Endothelial cell of umbilical vein (primary cell): ENCODE results near the gene FOXO4. TPM values are rescaled to one million over a fixed set of nuclear protein-coding genes. Genes with fewer than 3 reads are reported as not detected.

ENCODE experiments used
- BruUV-seq: library from RNA; stranded (reverse); fragments of 400-500 nt; replicated peaks from 2 replicates; lab custom pipeline; 2021; lab: Mats Ljungman, UMichigan
- CTCF ChIA-PET: fragments of 300-600, 350-600 bp; sonication (Branson Sonifier 250); formaldehyde crosslinking; loops from one replicate; lab custom pipeline; 2021; ENCODE audit warnings: antibody characterized with exemption, inconsistent platforms; lab: Charles Lee
- POLR2A ChIA-PET: fragments of 300-600, 350-600 bp; sonication (Branson Sonifier 250); formaldehyde crosslinking; loops from one replicate; lab custom pipeline; 2021; ENCODE audit warnings: antibody characterized with exemption, inconsistent platforms; lab: Charles Lee
- DNase-seq: peaks from one replicate; pipeline ENCODE4 v3.0.0-alpha.2; 2011; ENCODE audit warnings: low read depth, low spot score
- FAIRE-seq: peaks from 2 replicates; lab custom pipeline; 2011; peaks lifted over from hg19 to GRCh38; lab: Jason Lieb, UNC
- H2AFZ ChIP-seq: 2 replicates; pipeline ENCODE4 v1.6.0; 2012; ENCODE audit warnings: low read depth, low read length, control low read depth, inconsistent platforms
- H3K27ac ChIP-seq: 2 replicates; pipeline ENCODE4 v1.5.1; 2011; ENCODE audit warnings: low read depth, mild to moderate bottlenecking, control low read depth, low read length, moderate library complexity; ENCODE audit not compliant: insufficient read depth
- H3K27me3 ChIP-seq, 2 experiments: 2 replicates each; pipeline versions ENCODE4 v1.6.0 to v1.6.1; 2011; ENCODE audit warnings: low read length in 2 of 2, mixed read lengths in 1 of 2; ENCODE audit not compliant: control insufficient read depth in 2 of 2, insufficient read depth in 2 of 2
- H3K36me3 ChIP-seq, 2 experiments: 2 replicates in 1 of 2; 3 replicates in 1 of 2; pipeline ENCODE4 v1.5.1; 2011; ENCODE audit warnings: low read length in 2 of 2, mild to moderate bottlenecking in 1 of 2, moderate library complexity in 1 of 2; ENCODE audit not compliant: control insufficient read depth in 2 of 2, insufficient read depth in 2 of 2; ENCODE audit errors: extremely low read depth in 1 of 2
- H3K4me1 ChIP-seq: 3 replicates; pipeline ENCODE4 v1.5.1; 2011; ENCODE audit warnings: mild to moderate bottlenecking, low read length; ENCODE audit not compliant: control insufficient read depth, insufficient read depth; ENCODE audit errors: extremely low read depth
- H3K4me2 ChIP-seq: 2 replicates; pipeline ENCODE4 v1.6.1; 2011; ENCODE audit warnings: low read length, control low read depth, mixed read lengths; ENCODE audit not compliant: insufficient read depth
- H3K4me3 ChIP-seq, 3 experiments: fragments of 200-600 bp in 1 of 3; sonication (generic), shearing (Covaris generic) in 1 of 3; replicated peaks in 1 of 3; 2 replicates each; pipeline ENCODE4 v1.5.1; 2011 to 2016; ENCODE audit warnings: control low read depth in 3 of 3, low read length in 3 of 3, mild to moderate bottlenecking in 2 of 3, inconsistent platforms in 1 of 3, low read depth in 1 of 3, moderate library complexity in 1 of 3; ENCODE audit not compliant: insufficient read depth in 1 of 3
- H3K79me2 ChIP-seq: 2 replicates; pipeline ENCODE4 v1.6.0; 2012; ENCODE audit warnings: low read length, inconsistent platforms; ENCODE audit not compliant: control insufficient read depth, insufficient read depth
- H3K9ac ChIP-seq: replicated peaks from 2 replicates; pipeline ENCODE3; 2011; ENCODE audit warnings: low read length, control low read depth; ENCODE audit not compliant: insufficient read depth; ENCODE audit errors: extremely low read depth
- H3K9me1 ChIP-seq: replicated peaks from 3 replicates; pipeline ENCODE4 v1.6.0; 2011; ENCODE audit warnings: mild to moderate bottlenecking, low read length; ENCODE audit not compliant: control insufficient read depth, insufficient read depth; ENCODE audit errors: extremely low read depth
- H3K9me3 ChIP-seq: replicated peaks from 2 replicates; pipeline ENCODE4 v1.5.1; 2012; ENCODE audit warnings: low read length, inconsistent platforms; ENCODE audit not compliant: control insufficient read depth, insufficient read depth
- H4K20me1 ChIP-seq: replicated peaks from 2 replicates; pipeline ENCODE3; 2011; ENCODE audit warnings: mild to moderate bottlenecking, low read length; ENCODE audit not compliant: control insufficient read depth, insufficient read depth; ENCODE audit errors: extremely low read depth
- EZH2 ChIP-seq: IDR thresholded peaks from 2 replicates; pipeline ENCODE4 v1.6.1; 2012; ENCODE audit warnings: borderline replicate concordance, low read depth, mild to moderate bottlenecking, moderate library complexity, low read length, inconsistent platforms; ENCODE audit not compliant: severe bottlenecking
- FOS ChIP-seq: IDR thresholded peaks from 2 replicates; pipeline ENCODE4 v1.6.1; 2011; ENCODE audit warnings: mild to moderate bottlenecking, low read length, moderate library complexity, borderline replicate concordance; ENCODE audit not compliant: insufficient read depth
- GATA2 ChIP-seq: IDR thresholded peaks from 2 replicates; pipeline ENCODE4 v1.7.0; 2011; ENCODE audit warnings: low read depth, mild to moderate bottlenecking, moderate library complexity, mixed read lengths, low read length; ENCODE audit not compliant: insufficient read length, insufficient read depth
- JUN ChIP-seq: IDR thresholded peaks from 2 replicates; pipeline ENCODE4 v1.6.1; 2011; ENCODE audit warnings: borderline replicate concordance, low read depth; ENCODE audit not compliant: insufficient read length, insufficient read depth
- MYC ChIP-seq: IDR thresholded peaks from one replicate; pipeline ENCODE4 v1.6.1; 2011; ENCODE audit warnings: mild to moderate bottlenecking, low read depth, low read length
- POLR2A ChIP-seq: IDR thresholded peaks from 2 replicates; pipeline ENCODE4 v1.6.1; 2012; ENCODE audit warnings: low read depth, mild to moderate bottlenecking, control low read depth, low read length
- POLR2AphosphoS5 ChIP-seq: IDR thresholded peaks from 2 replicates; pipeline ENCODE4 v1.6.1; 2012; ENCODE audit warnings: low read depth, mild to moderate bottlenecking, control low read depth, low read length, moderate library complexity; ENCODE audit not compliant: insufficient read depth
- dilution Hi-C: fragments of 300-500 bp; cut with MboI; formaldehyde crosslinking; loops from one replicate; pipeline ENCODE4 v1.15.0; 2019; ENCODE audit warnings: low sequenced_read_pairs; ENCODE audit not compliant: extremely low pct_ligation_motif_present
- intact Hi-C: fragments of 100-400 bp; cut with micrococcal nuclease; formaldehyde crosslinking; loops from one replicate; pipeline ENCODE4 v1.10.0; 2022
- polyA plus RNA-seq, 4 experiments: library from polyadenylated mRNA; depleted of rRNA in 3 of 4; stranded (reverse) in 3 of 4; unstranded in 1 of 4; fragments of >200 nt; gene quantifications; 2 replicates each; pipeline versions ENCODE4 v1.2.1 to v1.2.3, GENCODE V29; 2011 to 2012; ENCODE audit warnings: missing spikeins in 1 of 4
- total RNA-seq: library from RNA; stranded (reverse); gene quantifications from 2 replicates; pipeline ENCODE4 v1.2.3, GENCODE V29; 2021
- TF ChIP-seq, protein P1 (sequence below): IDR thresholded peaks from 2 replicates; pipeline ENCODE4 v1.6.1; 2011; ENCODE audit not compliant: insufficient read depth, insufficient read length
- TF ChIP-seq, protein P2 (sequence below), 2 donors: IDR thresholded peaks; 1 replicate in 1 of 2; 2 replicates in 1 of 2; pipeline ENCODE4 v1.5.1; 2011; ENCODE audit warnings: low read length in 2 of 2, mild to moderate bottlenecking in 2 of 2, moderate library complexity in 2 of 2, control low read depth in 1 of 2, inconsistent platforms in 1 of 2, low read depth in 1 of 2; ENCODE audit not compliant: insufficient read depth in 1 of 2; ENCODE audit errors: extremely low read depth in 1 of 2

The FOXO4 gene
- total and polyA plus RNA-seq, 2 donors (not counting 3 experiments of a cell fraction or from before 2014, with no cell fraction given) = 4.7 to 11.0 TPM

DNA sequence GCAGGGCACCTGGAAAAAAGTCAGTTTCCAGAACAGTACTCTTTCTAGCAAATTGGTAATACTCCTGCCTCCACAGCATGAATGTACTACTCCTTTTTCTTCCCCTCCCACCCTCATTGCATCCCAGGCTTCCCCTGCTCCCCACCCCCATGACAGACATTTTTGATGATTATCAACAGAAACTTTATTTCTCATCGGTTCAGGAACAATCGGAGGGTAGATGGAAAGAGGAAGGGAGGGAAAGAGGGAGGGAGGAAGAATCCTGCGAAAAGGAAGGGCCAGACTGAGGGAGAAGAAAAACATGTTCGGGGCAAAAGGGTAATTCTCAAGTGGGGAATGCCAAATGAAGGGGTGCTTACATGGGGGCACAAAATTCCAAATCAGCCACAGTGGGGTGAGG, 11.6 kb downstream of the FOXO4 start:
- Histone ChIP-seq H3K4me1 (no peaks in the 10 kb centered on the region), H3K4me3 (no peak overlapping the region), H3K4me2 (no peak overlapping the region), H2AFZ (no peak overlapping the region), H3K27ac (no peak overlapping the region), H4K20me1 (no peaks in the 10 kb centered on the region), H3K9ac (no peak overlapping the region), H3K79me2 (no peaks in the 10 kb centered on the region), H3K9me1 (no peaks in the 10 kb centered on the region), H3K27me3 (peaks cover 2 to 3% of the 10 kb centered on the region in 2 experiments), H3K36me3 (no peaks in the 10 kb centered on the region), H3K9me3 (no peaks in the 10 kb centered on the region)
- BruUV-seq = no TSS peak
- POLR2A ChIA-PET = no interaction called here
- intact Hi-C loops = no loop called here
- CTCF ChIA-PET = no interaction called here
- TF ChIP-seq EZH2 (no peak), POLR2A (no peak), JUN (no peak), MYC (no peak), FOS (no peak), GATA2 (no peak), POLR2AphosphoS5 (no peak)
- TF ChIP-seq, protein P1, sequence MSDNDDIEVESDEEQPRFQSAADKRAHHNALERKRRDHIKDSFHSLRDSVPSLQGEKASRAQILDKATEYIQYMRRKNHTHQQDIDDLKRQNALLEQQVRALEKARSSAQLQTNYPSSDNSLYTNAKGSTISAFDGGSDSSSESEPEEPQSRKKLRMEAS = no peak
- TF ChIP-seq, protein P2, sequence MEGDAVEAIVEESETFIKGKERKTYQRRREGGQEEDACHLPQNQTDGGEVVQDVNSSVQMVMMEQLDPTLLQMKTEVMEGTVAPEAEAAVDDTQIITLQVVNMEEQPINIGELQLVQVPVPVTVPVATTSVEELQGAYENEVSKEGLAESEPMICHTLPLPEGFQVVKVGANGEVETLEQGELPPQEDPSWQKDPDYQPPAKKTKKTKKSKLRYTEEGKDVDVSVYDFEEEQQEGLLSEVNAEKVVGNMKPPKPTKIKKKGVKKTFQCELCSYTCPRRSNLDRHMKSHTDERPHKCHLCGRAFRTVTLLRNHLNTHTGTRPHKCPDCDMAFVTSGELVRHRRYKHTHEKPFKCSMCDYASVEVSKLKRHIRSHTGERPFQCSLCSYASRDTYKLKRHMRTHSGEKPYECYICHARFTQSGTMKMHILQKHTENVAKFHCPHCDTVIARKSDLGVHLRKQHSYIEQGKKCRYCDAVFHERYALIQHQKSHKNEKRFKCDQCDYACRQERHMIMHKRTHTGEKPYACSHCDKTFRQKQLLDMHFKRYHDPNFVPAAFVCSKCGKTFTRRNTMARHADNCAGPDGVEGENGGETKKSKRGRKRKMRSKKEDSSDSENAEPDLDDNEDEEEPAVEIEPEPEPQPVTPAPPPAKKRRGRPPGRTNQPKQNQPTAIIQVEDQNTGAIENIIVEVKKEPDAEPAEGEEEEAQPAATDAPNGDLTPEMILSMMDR (IDR thresholded peaks at IDR 0.05; ENCODE audit: extremely low read depth in 1 of 2, insufficient read depth in 1 of 2, low read depth in 1 of 2, low read length in 2 of 2) = no peak
- dilution Hi-C loops = no loop called here
- DNase-seq (no peak), FAIRE-seq (no peak)
